NOMO-1 treated with DMSO at 0.1 percent for 48 hours (cell line): Measurements from ENCODE around the gene ZC3H15.
"Not testable (repeated sequence)": the region's sequence is repeated elsewhere in the genome, so short reads cannot be mapped to it uniquely, and the experiment has no call there.

Experiments used
- DNase-seq: peaks from one replicate; lab custom pipeline; 2025; ENCODE audit not compliant: unreplicated experiment; lab: John Stamatoyannopoulos, UW

ZC3H15 gene

DNA sequence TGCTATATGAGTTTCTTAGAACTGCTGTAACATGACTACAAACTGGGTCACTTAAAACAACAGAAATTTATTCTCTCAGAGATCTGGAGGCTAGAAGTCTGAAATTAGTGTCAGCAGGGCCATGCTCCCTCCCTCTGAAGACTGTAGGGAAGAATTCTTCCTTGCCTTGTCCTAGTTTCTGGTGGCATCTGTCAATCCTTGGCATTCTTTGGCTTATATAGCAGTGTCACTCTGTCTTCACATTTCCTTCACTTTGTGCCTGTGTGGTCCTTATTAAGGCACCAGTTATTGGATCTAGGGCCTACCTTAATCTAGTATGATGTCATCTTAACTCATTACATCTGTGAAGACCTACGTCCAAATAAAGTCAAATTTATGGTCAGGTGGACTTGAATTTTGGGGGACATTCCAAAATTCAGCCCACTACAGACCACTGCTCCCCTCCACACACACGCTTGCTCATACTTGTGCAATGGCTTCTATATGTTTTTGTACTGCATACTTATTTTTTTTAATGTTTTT is 7.6 kb downstream of the ZC3H15 start:
- no peak for DNase-seq

- DNase-seq, result no peak
Measured at GRCh38 chr2:186496401-186496800, 10.3 kb downstream of the ZC3H15 start.

DNA sequence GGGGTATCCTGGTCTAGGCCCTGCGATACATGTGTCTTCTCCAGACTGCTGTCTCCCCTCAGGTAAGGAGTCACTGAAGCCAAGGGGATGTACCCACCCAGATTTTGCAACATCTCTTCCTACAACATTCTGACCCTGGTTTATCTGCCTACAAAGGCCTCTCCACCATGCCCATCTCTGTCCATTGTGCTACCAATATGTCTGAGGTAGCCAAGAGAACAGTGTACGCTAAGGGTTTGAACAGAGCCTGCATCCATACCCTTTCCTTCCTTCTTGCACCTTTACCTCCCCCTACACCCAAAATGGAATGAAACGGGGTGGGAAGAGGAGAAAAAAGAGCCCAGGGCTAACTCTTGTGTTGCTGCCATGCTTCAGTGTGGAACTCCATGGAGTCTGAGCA is 11.9 kb downstream of the ZC3H15 start:
- DNase-seq, result no peak

GRCh38 chr2:186498834-186499233 is 12.8 kb downstream of the ZC3H15 start:
- no peak for DNase-seq

DNA sequence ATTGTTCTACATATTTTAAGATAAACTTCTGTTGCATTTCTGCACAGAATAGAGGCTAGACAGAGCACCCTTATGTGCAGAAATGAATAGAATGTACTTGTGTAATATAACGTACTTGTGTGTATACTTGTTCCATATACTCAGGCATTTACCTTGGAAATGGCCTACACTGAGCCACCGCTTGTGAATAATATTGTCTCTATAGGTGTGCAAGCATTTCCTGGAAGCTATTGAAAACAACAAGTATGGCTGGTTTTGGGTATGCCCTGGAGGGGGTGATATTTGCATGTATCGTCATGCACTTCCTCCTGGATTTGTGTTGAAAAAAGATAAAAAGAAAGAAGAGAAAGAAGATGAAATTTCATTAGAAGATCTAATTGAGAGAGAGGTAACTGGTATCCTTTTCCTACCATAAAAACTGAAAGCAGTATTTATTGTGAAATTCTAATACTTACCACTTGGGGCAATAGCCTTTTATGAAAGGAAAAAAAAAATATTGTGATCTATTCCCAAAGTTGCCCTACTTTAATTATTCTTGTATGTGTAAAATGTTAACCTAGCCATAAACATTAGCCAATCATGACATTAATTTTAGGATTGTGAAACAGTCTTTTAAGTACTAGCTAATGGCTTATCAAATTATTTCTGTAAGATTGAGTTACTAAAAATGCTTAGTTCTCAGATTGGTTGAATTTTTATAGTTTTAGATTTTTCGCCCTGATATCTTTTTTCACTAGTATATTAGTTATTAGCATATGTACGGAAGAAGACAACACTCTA is 18.0 kb downstream of the ZC3H15 start:
- DNase-seq, result peak; percentile 24

DNA sequence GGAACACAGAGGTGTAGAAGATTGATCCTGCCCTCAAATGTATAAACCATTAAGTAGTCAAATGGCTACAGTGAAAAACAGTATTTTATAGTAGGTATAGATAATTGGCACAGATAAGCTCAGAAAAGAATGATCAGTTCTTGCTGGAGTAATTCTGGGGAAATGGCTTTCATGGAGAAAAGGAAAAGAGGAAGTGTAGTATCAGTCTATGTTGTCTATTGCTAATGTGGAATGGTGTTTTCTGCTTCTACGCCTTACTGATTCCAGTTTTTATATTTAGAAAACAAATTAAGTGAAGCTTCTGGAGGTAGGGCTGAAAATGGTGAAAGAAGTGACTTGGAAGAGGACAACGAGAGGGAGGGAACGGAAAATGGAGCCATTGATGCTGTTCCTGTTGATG is 22.2 kb downstream of the ZC3H15 start:
- no peak for DNase-seq

GRCh38 chr2:186515376-186515775 is 29.3 kb downstream of the ZC3H15 start:
- no peak for DNase-seq

- DNase-seq, result no peak
Measured at GRCh38 chr2:186516396-186516795, 30.3 kb downstream of the ZC3H15 start.

DNA sequence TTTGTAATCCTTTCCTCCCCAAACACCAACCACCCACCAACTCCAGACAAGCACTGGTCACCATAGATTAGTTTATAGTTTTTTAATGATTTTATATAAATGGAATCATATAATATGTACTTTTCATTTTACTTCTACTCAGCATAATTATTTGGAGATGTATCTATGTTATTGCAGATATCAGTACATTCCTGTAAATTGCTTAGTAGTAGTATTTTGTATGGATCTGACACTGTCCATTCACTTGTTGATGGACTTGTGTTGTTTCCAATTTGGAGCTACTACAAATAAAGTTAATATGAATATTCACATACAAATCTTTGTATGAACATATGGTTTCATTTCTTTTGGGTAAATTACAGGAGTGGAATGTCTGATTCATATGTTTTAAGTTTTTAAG is 31.0 kb downstream of the ZC3H15 start:
- no peak for DNase-seq

DNA sequence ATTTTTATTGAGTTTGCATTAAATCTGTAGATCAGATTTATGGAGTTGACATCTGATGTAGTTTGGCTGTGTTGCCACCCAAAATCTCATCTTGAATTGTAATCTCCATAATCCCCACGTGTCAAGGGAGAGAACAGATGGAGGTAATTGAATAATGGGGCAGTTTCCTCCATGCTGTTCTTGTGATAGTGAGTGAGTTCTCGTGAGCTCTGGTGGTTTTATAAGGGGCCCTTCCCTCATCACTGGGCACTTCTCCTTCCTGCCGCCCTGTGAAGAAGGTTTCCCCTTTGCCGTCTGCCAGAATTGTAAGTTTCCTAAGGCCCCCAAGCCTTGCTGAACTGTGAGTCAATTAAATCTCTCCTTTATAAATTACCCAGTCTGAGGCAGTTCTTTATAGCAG is 32.2 kb downstream of the ZC3H15 start:
- DNase-seq, result no peak

DNA sequence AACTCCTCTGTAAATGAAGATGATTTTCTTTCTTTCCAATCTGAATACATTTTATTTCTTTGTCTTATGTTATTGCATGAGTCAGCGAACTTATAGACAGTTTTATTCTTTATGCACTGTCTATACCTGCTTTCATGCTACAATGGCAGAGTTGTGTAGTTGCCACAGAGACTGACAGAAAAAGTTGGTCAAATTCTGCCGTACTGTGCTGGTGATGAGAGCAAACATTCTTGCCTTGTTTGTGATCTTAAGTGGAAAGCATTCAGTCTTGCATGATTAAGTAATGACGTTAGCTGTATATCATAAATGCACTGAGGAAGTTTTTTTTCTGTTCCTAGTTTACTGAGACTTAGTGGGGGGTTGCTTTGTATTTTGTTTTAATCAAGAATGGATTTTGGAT is 32.9 kb downstream of the ZC3H15 start:
- DNase-seq, result no peak

DNA sequence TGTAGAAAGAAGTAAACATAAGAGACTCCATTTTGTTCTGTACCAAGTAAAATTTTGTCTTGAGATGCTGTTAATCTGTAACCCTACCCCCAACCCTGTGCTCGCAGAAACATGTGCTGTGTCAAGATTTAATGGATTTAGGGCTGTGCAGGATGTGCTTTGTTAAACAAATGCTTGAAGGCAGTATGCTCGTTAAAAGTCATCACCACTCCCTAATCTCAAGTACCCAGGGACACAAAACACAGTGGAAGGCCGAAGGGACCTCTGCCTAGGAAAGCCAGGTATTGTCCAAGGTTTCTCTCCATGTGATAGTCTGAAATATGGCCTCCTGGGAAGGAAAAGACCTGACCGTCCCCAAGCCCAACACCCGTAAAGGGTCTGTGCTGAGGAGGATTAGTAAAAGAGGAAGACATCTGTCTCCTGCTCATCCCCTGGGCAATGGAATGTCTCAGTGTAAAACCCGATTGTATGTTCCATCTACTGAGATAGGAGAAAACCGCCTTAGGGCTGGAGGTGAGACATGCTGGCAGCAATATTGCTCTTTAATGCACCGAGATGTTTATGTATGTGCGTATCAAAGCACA is 35.6 kb downstream of the ZC3H15 start:
- DNase-seq, result not testable (repeated sequence)

GRCh38 chr2:186522450-186522849 is 36.4 kb downstream of the ZC3H15 start:
- no peak for DNase-seq

DNA sequence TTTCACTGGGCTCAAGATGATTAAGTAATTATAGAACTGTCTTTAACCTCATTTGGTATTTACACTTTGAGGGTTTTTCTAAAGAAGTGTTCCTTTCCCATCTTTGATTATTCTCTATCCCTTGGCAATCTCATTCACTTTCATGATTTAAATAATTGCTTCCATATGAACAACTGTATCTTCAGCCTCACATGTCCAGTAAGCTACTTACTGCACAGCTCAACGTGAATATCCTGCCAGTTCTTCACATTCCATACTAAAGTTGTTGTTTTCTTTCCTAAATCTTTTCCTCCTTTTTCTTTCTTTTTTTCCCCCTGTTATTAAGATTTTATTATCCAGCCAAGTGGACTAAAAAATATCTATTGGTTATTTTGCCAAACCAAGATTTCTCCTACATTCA is 37.7 kb downstream of the ZC3H15 start:
- no peak for DNase-seq

DNA sequence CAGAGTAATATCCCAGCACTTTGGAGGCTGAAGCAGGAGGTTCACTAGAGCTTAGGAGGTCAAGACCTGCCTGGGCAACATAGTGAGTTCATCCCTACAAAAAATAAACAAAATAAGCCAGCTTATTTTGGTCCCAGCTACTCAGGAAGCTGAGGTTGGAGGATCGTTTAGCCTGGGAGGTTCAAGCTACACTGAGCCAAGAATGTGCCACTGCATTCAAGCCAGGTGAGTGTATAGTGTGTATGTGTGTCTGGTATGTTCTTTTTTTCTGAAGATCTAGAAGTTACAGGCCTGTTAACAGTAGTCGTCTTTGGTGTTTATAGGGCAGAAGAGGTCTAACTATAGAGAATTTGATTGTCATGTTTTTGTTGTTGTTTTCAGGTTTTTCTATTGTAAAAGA is 40.2 kb downstream of the ZC3H15 start:
- no peak for DNase-seq

GRCh38 chr2:186530314-186530713 is 44.3 kb downstream of the ZC3H15 start:
- no peak for DNase-seq

- no peak for DNase-seq
Measured at GRCh38 chr2:186531257-186531775, 45.3 kb downstream of the ZC3H15 start.

DNA sequence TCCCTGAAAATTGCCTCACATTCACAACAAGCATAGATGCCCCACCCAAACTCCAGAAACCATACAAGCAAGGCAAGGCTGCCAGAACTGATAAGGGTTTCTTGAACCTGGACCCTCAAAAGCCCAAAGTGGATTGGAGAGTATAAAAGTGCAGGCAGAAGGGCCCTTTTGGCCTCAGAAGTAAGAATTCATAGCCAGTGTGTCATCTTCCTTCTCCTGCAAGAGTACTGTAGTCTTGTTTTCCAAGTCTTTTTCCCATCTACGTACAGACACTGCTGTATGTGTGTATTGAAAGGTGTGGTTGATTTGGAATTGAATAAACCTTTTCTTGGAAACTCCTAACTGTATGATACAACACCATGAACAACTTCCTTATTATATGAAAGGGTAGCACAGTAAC is 46.8 kb downstream of the ZC3H15 start:
- no peak for DNase-seq

GRCh38 chr2:186533717-186534116 is 47.7 kb downstream of the ZC3H15 start:
- DNase-seq, result no peak

DNA sequence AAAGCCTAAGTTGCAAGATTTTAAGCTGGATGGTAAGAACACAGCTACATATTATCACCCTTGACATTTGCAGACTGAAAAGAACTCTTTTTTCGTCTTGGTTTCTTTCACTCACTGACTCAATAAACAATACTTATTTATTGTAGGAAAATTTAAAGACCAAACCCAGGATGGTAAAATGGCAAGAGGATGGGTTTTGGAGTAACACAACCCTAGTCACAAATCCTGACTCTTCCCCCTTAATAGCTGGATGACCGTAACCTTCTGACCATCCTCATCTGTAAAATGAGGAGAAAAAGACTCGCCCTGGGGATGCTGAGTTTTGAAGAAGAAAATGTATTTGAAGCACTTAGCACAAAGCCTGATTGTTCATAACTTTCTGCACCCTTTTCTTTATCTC is 48.3 kb downstream of the ZC3H15 start:
- no peak for DNase-seq

- DNase-seq, result no peak
Measured at GRCh38 chr2:186535861-186536260, 49.8 kb downstream of the ZC3H15 start.

GRCh38 chr2:186537019-186537418 is 51.0 kb downstream of the ZC3H15 start:
- no peak for DNase-seq
